HEK293 (cell line): ENCODE data around the gene CCIN.

Experiments used
- CTCF ChIA-PET: fragments of 350-600 bp; formaldehyde crosslinking; extraction: SDS; loops from one replicate; lab custom pipeline; 2021; ENCODE audit warnings: antibody characterized with exemption; lab: Yijun Ruan, JAX
- POLR2A ChIA-PET: fragments of 300-600 bp; formaldehyde crosslinking; extraction: SDS; loops from one replicate; lab custom pipeline; 2020; ENCODE audit warnings: antibody characterized with exemption, inconsistent platforms; lab: Yijun Ruan, JAX
- H3K27ac ChIP-seq: fragments of 200-500 bp; sonication (Bioruptor generic); 2 replicates; pipeline ENCODE4 v1.5.1; 2014; ENCODE audit warnings: low read depth, low read length, control low read depth, inconsistent platforms; ENCODE audit errors: extremely low read depth
- H3K36me3 ChIP-seq, 2 experiments: fragments of 200-500 bp in 1 of 2; sonication (Bioruptor generic) in 1 of 2; 1 replicate in 1 of 2; 2 replicates in 1 of 2; pipeline ENCODE4 v1.5.1; 2014 to 2017; ENCODE audit warnings: inconsistent platforms in 2 of 2, low read length in 2 of 2; ENCODE audit not compliant: control insufficient read depth in 2 of 2, insufficient read depth in 1 of 2
- H3K4me1 ChIP-seq: fragments of 200-500 bp; sonication (Bioruptor generic); 2 replicates; pipeline ENCODE4 v1.5.1; 2014; ENCODE audit warnings: mild to moderate bottlenecking, low read length, inconsistent platforms; ENCODE audit not compliant: control insufficient read depth, insufficient read depth
- H3K4me3 ChIP-seq: 2 replicates; pipeline ENCODE4 v1.5.1; 2011; ENCODE audit warnings: low read depth, mild to moderate bottlenecking, control low read depth, low read length, moderate library complexity
- H3K9me3 ChIP-seq: fragments of 200-500 bp; sonication (Bioruptor generic); 2 replicates; pipeline ENCODE4 v1.5.1; 2014; ENCODE audit warnings: low read depth, low read length, inconsistent platforms; ENCODE audit not compliant: control insufficient read depth, insufficient read depth
- GLI2 ChIP-seq: fragments of 450-650 bp; formaldehyde crosslinking; IDR thresholded peaks from 2 replicates; pipeline ENCODE4; 2017; ENCODE audit warnings: missing biosample characterization, missing genetic modification characterization, low read depth, borderline replicate concordance
- SCRT2 ChIP-seq: fragments of 450-650 bp; formaldehyde crosslinking; IDR thresholded peaks from 2 replicates; pipeline ENCODE4 v1.5.1; 2016; ENCODE audit warnings: missing biosample characterization, missing genetic modification characterization
- ZBTB7A ChIP-seq: fragments of 450-650 bp; formaldehyde crosslinking; IDR thresholded peaks from 2 replicates; pipeline ENCODE4 v1.5.1; 2016; ENCODE audit warnings: low read depth, missing biosample characterization, missing genetic modification characterization
- ZFP69B ChIP-seq: fragments of 450-650 bp; formaldehyde crosslinking; IDR thresholded peaks from 2 replicates; pipeline ENCODE4 v1.5.1; 2016; ENCODE audit warnings: missing biosample characterization, missing genetic modification characterization
- ZNF155 ChIP-seq: fragments of 450-650 bp; formaldehyde crosslinking; IDR thresholded peaks from 2 replicates; pipeline ENCODE4 v1.5.1; 2016; ENCODE audit warnings: missing biosample characterization, missing genetic modification characterization
- ZNF184 ChIP-seq: fragments of 450-650 bp; IDR thresholded peaks from 2 replicates; pipeline ENCODE4 v1.5.1; 2018; ENCODE audit warnings: missing biosample characterization, mild to moderate bottlenecking, missing genetic modification characterization
- ZNF202 ChIP-seq: fragments of 450-650 bp; formaldehyde crosslinking; IDR thresholded peaks from 2 replicates; pipeline ENCODE4 v1.5.1; 2016; ENCODE audit warnings: missing biosample characterization, missing genetic modification characterization, borderline replicate concordance
- ZNF214 ChIP-seq: fragments of 450-650 bp; formaldehyde crosslinking; IDR thresholded peaks from 2 replicates; pipeline ENCODE4 v1.5.1; 2017; ENCODE audit warnings: missing biosample characterization, mild to moderate bottlenecking, missing genetic modification characterization, borderline replicate concordance
- ZNF239 ChIP-seq: fragments of 450-650 bp; formaldehyde crosslinking; IDR thresholded peaks from 2 replicates; pipeline ENCODE4 v1.5.1; 2016; ENCODE audit warnings: missing biosample characterization, missing genetic modification characterization
- ZNF274 ChIP-seq, 2 experiments: fragments of 200-500 bp in 1 of 2; fragments of 450-650 bp in 1 of 2; sonication (Bioruptor generic) in 1 of 2; formaldehyde crosslinking in 1 of 2; IDR thresholded peaks; 2 replicates each; pipeline versions ENCODE4 v1.5.1 to v1.6.1; 2014 to 2016; ENCODE audit warnings: borderline replicate concordance in 1 of 2, inconsistent platforms in 1 of 2, low read length in 1 of 2, missing biosample characterization in 1 of 2, missing genetic modification characterization in 1 of 2
- ZNF37A ChIP-seq: fragments of 450-650 bp; IDR thresholded peaks from 2 replicates; pipeline ENCODE4 v1.5.1; 2018; ENCODE audit warnings: missing biosample characterization, missing genetic modification characterization
- ZNF433 ChIP-seq: fragments of 450-650 bp; formaldehyde crosslinking; IDR thresholded peaks from 2 replicates; pipeline ENCODE4 v1.5.1; 2016; ENCODE audit warnings: missing biosample characterization, missing genetic modification characterization, low read depth
- ZNF501 ChIP-seq: fragments of 450-650 bp; formaldehyde crosslinking; IDR thresholded peaks from 2 replicates; pipeline ENCODE4 v1.5.1; 2016; ENCODE audit warnings: missing biosample characterization, missing genetic modification characterization
- ZNF549 ChIP-seq: fragments of 450-650 bp; IDR thresholded peaks from 2 replicates; pipeline ENCODE4 v1.5.1; 2018; ENCODE audit warnings: missing biosample characterization, missing genetic modification characterization, mild to moderate bottlenecking, inconsistent platforms, moderate library complexity
- ZNF747 ChIP-seq: fragments of 450-650 bp; formaldehyde crosslinking; IDR thresholded peaks from 2 replicates; pipeline ENCODE4 v1.5.1; 2016; ENCODE audit warnings: missing biosample characterization, missing genetic modification characterization
- ZNF830 ChIP-seq: fragments of 450-650 bp; IDR thresholded peaks from 2 replicates; pipeline ENCODE4 v1.5.0; 2018; ENCODE audit warnings: missing biosample characterization, missing genetic modification characterization, low read depth, mild to moderate bottlenecking, moderate library complexity
- ZSCAN23 ChIP-seq: fragments of 450-650 bp; formaldehyde crosslinking; IDR thresholded peaks from 2 replicates; pipeline ENCODE4 v1.5.1; 2016; ENCODE audit warnings: missing biosample characterization, missing genetic modification characterization
- TF ChIP-seq, protein P1 (sequence below): fragments of 450-650 bp; formaldehyde crosslinking; IDR thresholded peaks from 2 replicates; pipeline ENCODE4 v1.5.1; 2016; ENCODE audit warnings: missing biosample characterization, missing genetic modification characterization
- TF ChIP-seq, protein P2 (sequence below): IDR thresholded peaks from 2 replicates; pipeline ENCODE4 v1.6.1; 2011; ENCODE audit warnings: mild to moderate bottlenecking, low read depth, low read length, borderline replicate concordance

CCIN gene

DNA sequence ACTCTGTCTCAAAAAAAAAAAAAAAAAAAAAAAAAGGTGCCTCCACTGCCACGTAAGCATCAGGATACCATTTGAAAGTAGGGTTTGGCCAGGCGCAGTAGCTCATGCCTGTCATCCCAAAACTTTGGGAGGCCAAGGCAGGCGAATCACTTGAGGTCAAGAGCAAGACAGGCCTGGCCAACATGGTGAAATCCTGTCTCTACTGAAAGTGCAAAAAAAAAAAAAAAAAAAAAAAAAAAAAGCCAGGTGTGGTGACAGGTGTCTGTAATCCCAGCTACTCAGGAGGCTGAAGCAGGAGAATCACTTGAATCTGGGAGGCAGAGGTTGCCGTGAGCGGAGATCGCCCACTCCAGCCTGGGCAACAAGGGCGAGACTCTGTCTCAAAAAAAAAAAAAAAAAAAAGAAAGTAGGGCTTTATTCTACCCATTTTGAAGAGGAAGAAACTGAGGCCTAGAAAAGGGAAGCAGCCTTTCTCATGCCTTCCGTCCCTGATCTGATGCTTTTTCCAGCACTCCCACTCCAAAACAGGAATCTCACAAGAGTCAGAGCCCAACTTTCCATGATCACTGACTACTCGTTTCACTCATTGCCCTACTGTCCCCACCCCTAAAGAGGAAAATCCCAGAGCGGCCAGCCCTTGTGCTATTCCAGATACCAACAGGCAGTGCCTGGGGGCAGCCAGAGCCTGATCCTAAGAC, 16.3 kb upstream of the CCIN start:
- CTCF ChIA-PET: no interaction called here
- Histone ChIP-seq H3K27ac (no peak overlapping the region), H3K36me3 (no peaks in the 10 kb centered on the region), H3K4me1 (peaks cover 3% of the 10 kb centered on the region; the same call in 1 of the 2 replicates)
- TF ChIP-seq ZNF214 (tag by site-specific recombination) (no peak), ZNF501 (no peak), ZNF184 (tag by site-specific recombination) (no peak), ZNF155 (tag by site-specific recombination) (no peak), ZFP69B (tag by site-specific recombination) (no peak), ZNF37A (tag by site-specific recombination) (no peak), ZNF239 (tag by site-specific recombination) (no peak), ZNF830 (no peak), ZNF274 (IDR thresholded peaks at IDR 0.05; ENCODE audit: low read length) (no peak), ZNF274 (tag by site-specific recombination; IDR thresholded peaks at IDR 0.05; ENCODE audit: borderline replicate concordance) (no peak), GLI2 (tag by site-specific recombination) (no peak), ZNF202 (tag by site-specific recombination) (no peak), ZNF549 (tag by site-specific recombination) (no peak), SCRT2 (tag by site-specific recombination) (no peak), ZBTB7A (tag by site-specific recombination) (no peak), ZNF747 (tag by site-specific recombination) (no peak)
- TF ChIP-seq, protein P1, sequence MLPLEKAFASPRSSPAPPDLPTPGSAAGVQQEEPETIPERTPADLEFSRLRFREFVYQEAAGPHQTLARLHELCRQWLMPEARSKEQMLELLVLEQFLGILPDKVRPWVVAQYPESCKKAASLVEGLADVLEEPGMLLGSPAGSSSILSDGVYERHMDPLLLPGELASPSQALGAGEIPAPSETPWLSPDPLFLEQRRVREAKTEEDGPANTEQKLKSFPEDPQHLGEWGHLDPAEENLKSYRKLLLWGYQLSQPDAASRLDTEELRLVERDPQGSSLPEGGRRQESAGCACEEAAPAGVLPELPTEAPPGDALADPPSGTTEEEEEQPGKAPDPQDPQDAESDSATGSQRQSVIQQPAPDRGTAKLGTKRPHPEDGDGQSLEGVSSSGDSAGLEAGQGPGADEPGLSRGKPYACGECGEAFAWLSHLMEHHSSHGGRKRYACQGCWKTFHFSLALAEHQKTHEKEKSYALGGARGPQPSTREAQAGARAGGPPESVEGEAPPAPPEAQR: no peak
- TF ChIP-seq, protein P2, sequence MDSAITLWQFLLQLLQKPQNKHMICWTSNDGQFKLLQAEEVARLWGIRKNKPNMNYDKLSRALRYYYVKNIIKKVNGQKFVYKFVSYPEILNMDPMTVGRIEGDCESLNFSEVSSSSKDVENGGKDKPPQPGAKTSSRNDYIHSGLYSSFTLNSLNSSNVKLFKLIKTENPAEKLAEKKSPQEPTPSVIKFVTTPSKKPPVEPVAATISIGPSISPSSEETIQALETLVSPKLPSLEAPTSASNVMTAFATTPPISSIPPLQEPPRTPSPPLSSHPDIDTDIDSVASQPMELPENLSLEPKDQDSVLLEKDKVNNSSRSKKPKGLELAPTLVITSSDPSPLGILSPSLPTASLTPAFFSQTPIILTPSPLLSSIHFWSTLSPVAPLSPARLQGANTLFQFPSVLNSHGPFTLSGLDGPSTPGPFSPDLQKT: no peak
- TF ChIP-seq, all 188 proteins: peak for 0
- Histone ChIP-seq H3K9me3 (no peaks in the 10 kb centered on the region), H3K4me3 (no peak overlapping the region)
- POLR2A ChIA-PET: interaction anchor here (0.6 to 0.7 kb wide), 2 partner anchors 14 to 429 kb away, joined by 4 to 5 read pairs; no protein-coding TSS in a partner anchor

DNA sequence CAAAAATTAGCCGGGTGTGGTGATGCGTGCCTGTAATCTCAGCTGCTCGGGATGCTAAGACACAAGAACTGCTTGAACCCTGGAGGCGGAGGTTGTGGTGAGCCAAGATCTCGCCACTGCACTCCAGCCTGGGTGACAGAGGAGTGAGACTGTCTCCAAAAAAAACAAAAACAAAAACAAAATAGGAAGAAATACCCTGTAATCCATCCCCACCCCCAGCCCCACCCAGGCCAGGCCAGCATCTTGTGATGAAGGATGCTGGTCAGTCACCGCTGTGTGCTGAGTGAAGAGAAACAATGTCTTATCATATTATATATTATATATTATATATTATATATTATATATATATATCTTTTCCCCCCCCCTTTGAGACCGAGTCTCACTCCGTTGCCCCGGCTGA, 15.4 kb upstream of the CCIN start:
- Histone ChIP-seq H3K36me3 (no peaks in the 10 kb centered on the region), H3K9me3 (no peaks in the 10 kb centered on the region), H3K4me1 (peaks cover 2% of the 10 kb centered on the region; the same call in 1 of the 2 replicates), H3K4me3 (no peak overlapping the region), H3K27ac (no peak overlapping the region)
- POLR2A ChIA-PET: interaction anchor here (1.6 kb wide), 1 partner anchor 10 kb away, joined by 4 read pairs; no protein-coding TSS in a partner anchor
- TF ChIP-seq ZNF433 (tag by site-specific recombination) (no peak), ZSCAN23 (tag by site-specific recombination) (no peak)
- CTCF ChIA-PET: interaction anchor here (0.6 kb wide), 1 partner anchor 253 kb away, joined by 4 read pairs; no protein-coding TSS in a partner anchor
